Skin epidermis (tissue), 12 donors: ENCODE results near the gene ASXL1.

ENCODE experiments used
- H3K27ac ChIP-seq, 21 experiments: fragments of 200-600 bp; sonication (generic) in 11 of 21; one replicate each; pipeline ENCODE4 v1.5.0; 2020; ENCODE audit warnings: mild to moderate bottlenecking in 3 of 21, inconsistent platforms in 2 of 21, moderate library complexity in 2 of 21
- H3K4me3 ChIP-seq, 7 experiments: fragments of 200-600 bp; sonication (generic) in 2 of 7; one replicate each; pipeline ENCODE4 v1.5.0; 2020; ENCODE audit warnings: inconsistent platforms in 2 of 7, mild to moderate bottlenecking in 2 of 7, moderate library complexity in 1 of 7

ASXL1 gene

DNA sequence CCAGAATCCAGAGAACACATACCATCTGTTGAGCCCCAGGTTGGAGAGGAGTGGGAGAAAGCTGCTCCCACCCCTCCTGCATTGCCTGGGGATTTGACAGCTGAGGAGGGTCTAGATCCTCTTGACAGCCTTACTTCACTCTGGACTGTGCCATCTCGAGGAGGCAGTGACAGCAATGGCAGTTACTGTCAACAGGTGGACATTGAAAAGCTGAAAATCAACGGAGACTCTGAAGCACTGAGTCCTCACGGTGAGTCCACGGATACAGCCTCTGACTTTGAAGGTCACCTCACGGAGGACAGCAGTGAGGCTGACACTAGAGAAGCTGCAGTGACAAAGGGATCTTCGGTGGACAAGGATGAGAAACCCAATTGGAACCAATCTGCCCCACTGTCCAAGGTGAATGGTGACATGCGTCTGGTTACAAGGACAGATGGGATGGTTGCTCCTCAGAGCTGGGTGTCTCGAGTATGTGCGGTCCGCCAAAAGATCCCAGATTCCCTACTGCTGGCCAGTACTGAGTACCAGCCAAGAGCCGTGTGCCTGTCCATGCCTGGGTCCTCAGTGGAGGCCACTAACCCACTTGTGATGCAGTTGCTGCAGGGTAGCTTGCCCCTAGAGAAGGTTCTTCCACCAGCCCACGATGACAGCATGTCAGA is 77.4 kb downstream of the ASXL1 start:
- no peak overlapping the region for H3K27ac ChIP-seq
- H3K4me3 ChIP-seq, result no peak overlapping the region

DNA sequence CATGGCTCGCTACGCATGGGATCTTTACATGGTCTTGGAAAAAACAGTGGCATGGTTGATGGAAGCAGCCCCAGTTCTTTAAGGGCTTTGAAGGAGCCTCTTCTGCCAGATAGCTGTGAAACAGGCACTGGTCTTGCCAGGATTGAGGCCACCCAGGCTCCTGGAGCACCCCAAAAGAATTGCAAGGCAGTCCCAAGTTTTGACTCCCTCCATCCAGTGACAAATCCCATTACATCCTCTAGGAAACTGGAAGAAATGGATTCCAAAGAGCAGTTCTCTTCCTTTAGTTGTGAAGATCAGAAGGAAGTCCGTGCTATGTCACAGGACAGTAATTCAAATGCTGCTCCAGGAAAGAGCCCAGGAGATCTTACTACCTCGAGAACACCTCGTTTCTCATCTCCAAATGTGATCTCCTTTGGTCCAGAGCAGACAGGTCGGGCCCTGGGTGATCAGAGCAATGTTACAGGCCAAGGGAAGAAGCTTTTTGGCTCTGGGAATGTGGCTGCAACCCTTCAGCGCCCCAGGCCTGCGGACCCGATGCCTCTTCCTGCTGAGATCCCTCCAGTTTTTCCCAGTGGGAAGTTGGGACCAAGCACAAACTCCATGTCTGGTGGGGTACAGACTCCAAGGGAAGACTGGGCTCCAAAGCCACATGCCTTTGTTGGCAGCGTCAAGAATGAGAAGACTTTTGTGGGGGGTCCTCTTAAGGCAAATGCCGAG is 78.2 kb downstream of the ASXL1 start:
- Histone ChIP-seq H3K4me3 (no peak overlapping the region), H3K27ac (no peak overlapping the region)

DNA sequence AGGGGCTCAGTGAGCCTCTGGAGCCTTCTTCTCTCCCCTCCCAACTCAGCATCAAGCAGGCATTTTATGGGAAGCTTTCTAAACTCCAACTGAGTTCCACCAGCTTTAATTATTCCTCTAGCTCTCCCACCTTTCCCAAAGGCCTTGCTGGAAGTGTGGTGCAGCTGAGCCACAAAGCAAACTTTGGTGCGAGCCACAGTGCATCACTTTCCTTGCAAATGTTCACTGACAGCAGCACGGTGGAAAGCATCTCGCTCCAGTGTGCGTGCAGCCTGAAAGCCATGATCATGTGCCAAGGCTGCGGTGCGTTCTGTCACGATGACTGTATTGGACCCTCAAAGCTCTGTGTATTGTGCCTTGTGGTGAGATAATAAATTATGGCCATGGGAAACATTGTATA is 78.8 kb downstream of the ASXL1 start:
- no peak overlapping the region for H3K4me3 ChIP-seq
- no peak overlapping the region for H3K27ac ChIP-seq

DNA sequence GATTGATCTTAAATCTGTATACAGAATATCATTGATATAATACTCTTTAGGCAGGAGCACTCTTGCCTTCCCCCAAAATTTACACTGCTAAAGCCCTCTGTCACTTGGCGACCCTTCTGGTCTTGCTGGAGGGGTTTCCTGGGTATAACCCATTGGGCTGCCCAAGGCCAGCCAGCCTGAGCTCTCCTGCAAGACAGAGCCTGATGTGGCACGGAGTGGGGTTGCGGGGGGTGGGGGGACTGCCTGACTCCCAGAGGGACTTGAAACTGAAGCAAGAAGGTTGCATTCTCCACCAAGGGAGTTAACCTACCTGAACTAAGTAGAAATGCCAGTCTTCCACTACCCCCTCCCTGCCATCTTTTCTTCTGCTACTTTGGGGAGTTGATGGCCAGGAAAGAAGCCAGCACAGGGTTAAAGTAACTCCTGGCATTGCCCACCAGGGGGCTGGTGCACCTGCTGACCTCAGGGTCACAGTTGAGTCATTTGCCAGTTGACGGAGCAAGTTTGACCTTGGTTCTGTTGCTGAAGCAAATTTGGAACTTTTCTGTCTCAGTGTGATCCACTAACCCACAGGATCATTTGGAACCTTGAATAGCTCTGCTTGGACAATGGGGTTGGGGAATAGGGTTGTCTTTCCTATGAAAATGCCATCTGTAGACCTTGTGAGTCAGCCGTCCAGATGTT is 79.4 kb downstream of the ASXL1 start:
- no peak overlapping the region for H3K4me3 ChIP-seq

GRCh38 chr20:32438331-32438858 is 80.3 kb downstream of the ASXL1 start:
- no peak overlapping the region for H3K27ac ChIP-seq
- H3K4me3 ChIP-seq, result no peak overlapping the region

More for the DNA sequence above, 79.4 kb downstream of the ASXL1 start:
- no peak overlapping the region for H3K27ac ChIP-seq

DNA sequence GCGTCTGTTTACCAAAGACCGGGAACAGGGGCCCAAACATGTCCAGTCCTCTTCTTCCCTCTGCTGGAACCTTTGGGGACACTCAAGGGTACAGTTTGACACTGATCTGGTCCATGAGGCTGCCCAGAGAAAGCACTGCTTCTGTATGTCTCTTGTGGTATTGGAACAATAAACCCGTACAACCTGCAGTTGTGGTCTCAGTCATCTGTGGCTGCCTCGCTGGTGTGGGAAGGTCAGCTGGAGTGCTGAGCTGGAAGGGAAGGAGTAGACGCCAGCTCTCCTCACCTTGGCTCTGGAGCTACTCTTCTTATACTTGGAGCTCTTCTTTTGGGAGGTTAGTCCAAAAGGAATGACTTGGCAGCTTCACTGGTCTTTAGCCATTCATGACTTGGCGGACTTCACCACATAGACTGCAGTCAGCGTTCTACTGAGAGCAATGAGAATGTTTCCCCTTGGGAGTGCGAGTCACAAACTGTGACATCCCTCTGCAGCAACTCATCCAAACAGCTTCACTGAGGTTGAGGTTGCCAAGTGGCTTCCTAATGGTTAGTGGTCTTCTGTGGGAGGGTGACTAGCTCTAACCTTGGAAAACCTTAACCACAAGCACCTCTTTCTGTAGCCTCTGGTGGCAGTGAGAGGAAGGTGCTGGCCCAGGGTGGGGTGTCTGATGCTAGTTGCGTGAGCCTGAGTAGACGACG is 81.2 kb downstream of the ASXL1 start:
- Histone ChIP-seq H3K4me3 (no peak overlapping the region), H3K27ac (no peak overlapping the region)

DNA sequence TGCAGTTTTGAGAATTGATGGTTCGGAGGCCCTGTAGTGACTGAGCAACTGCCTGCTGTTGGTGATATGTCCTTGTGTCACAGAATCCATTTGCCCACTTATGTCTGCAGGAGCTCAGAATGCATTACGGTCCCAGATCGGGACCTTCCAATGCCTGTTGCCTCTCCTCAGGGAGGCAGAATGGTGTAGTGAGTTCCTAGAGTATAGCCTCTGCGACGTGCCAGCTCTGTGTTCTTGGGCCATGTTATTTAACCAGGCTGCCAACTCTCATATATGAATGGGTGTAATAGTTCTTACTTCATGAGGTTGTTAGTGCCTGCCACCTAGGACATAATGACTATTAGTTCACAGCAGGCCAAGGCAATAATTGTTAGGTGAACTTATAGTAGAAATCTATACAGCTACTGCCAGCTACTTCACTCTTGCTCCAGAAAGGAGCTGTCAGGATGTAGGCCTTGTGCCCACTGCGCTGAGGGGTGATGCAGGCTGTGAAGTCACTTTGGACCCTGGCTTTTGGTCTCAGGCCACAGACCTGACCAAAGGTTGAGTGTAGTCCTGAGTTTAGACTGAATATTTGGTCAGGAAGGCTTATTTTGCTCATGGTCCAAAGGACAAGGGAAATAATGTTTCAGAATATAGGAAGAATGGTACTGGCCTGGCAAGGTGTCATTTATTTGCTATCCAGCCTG is 82.1 kb downstream of the ASXL1 start:
- Histone ChIP-seq H3K4me3 (no peak overlapping the region), H3K27ac (no peak overlapping the region)

DNA sequence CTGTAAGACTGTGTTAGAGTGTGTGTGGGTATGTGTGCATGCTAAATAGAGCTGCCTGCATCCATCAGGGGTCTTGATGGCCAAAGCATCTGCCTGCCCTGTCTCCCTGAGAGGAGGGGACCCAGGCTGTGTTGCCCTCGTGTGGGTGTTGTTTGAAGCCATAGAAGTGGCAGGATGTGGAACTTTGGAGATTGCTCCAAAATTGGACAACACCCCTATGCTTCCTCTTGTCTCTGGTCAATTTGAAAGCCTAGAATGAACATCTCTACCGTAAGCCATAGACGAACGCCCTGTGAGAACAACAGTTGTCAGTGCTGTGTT is 82.6 kb downstream of the ASXL1 start:
- Histone ChIP-seq H3K27ac (no peak overlapping the region), H3K4me3 (no peak overlapping the region)

- Histone ChIP-seq H3K27ac (no peak overlapping the region), H3K4me3 (no peak overlapping the region)
Measured at GRCh38 chr20:32441638-32442037, 83.5 kb downstream of the ASXL1 start.

- H3K27ac ChIP-seq, result no peak overlapping the region
Measured at GRCh38 chr20:32442630-32443373, 84.7 kb downstream of the ASXL1 start.

DNA sequence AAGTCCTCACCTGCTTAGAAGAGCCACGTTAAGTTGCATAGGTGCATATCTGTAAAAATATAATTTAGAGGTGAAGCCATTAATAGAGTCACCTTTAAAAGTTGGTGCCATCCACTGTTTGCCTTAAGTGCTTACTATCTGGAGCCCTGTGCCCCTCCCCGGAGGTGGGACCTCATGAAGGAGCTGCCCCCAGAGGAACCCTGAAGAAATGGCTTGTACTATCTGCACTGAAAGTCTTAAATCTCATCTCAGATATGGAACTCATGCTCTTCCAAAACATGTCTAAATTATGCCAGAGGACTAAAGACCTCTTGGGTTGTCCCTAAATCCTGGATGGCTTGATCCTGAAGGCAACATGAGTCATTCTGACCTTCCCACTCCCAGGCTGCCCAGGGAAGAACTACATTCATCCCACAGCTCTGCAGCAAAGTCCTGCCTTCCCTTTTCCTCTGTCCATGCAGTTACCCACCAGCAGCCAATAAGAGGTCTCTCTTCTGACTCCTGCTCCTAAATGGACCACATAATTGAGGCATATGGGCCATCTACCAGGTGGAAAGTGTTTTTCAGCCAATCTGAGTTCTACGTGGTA is 85.3 kb downstream of the ASXL1 start:
- Histone ChIP-seq H3K4me3 (no peak overlapping the region), H3K27ac (no peak overlapping the region)

More at GRCh38 chr20:32442630-32443373, 84.7 kb downstream of the ASXL1 start:
- H3K4me3 ChIP-seq, result no peak overlapping the region

DNA sequence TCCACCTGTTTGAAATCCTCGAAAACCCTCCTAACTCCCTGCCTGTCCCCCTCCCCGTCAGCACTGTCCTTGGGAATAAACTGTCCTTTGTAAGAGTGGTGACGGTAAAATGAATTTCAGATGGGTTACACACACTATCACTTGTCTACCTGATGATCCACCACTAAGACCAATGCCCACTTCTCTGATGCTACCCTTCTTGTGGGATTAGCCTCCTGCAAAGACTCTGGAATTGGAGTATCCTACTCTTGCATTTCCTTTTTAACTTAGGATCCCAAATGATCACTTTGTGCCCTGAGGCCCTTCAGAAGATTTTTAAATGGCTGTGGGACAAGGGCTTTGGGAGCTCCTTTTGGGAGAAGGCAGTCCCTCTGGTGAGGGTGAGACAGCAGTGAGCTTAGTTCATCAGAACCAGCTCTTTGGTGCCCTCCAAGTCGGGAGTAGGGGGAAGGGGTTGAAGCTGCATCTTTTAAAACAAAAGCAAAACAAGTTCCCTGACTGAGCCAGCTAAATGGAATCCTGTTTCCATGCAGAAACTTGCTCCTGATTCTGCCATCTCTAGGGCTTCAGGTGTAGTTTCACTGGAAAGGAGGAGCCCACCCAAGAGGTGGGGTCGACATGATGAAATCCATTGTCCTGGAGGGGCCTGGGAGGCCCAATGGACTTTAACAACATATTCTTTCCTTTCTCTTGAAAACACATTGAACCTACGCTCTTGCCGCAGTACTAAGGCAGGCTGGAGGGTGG is 86.5 kb downstream of the ASXL1 start:
- H3K27ac ChIP-seq, result peak overlapping the region in 3 of 21 experiments; percentile 16 to 82 (median 18)
- H3K4me3 ChIP-seq, result no peak overlapping the region

- no peak overlapping the region for H3K4me3 ChIP-seq
- peak overlapping the region in 4 of 21 experiments; percentile 15 to 82 (median 22) for H3K27ac ChIP-seq
Measured at GRCh38 chr20:32445539-32446273, 87.6 kb downstream of the ASXL1 start.

DNA sequence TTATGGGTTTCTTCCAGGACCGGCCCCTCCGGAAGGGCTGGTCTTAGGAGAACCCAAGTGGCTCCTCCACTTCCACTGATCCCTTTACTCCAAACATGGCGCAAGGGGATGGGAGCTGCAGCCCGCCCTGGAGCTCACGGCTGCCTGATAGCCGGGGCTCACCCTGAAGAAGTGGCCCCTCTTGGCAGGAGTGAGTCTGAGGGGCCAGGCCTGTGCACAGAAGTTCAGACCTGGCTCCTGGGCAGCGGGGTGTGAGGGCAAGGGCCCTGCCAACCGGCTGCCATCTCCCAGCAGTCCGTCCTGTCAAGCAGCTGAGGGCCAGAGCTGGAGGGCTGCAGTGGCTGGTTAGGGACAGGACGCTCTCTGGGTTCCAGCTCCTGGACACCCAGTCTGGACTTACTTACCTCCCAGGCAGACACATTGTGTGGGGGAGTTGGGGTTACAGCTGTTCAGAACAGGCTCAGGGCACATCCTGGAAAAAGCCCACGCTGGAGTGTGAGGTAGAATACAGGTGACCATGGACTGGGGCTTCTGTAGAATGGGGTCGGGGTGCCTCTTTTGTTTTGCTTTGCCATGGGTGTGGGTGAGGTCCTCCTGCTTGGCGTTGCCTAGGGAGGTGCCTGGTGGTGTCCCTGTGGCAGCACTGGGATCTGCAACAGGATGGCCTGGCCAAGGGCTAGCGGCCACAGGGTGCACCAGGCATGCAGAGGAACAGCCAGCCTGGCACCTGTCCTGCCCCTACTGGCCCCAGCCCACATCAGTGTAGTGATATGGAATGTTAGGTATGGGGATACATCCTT is 88.4 kb downstream of the ASXL1 start:
- H3K4me3 ChIP-seq, result no peak overlapping the region
- peak overlapping the region in 1 of 21 experiments; percentile 82 for H3K27ac ChIP-seq

DNA sequence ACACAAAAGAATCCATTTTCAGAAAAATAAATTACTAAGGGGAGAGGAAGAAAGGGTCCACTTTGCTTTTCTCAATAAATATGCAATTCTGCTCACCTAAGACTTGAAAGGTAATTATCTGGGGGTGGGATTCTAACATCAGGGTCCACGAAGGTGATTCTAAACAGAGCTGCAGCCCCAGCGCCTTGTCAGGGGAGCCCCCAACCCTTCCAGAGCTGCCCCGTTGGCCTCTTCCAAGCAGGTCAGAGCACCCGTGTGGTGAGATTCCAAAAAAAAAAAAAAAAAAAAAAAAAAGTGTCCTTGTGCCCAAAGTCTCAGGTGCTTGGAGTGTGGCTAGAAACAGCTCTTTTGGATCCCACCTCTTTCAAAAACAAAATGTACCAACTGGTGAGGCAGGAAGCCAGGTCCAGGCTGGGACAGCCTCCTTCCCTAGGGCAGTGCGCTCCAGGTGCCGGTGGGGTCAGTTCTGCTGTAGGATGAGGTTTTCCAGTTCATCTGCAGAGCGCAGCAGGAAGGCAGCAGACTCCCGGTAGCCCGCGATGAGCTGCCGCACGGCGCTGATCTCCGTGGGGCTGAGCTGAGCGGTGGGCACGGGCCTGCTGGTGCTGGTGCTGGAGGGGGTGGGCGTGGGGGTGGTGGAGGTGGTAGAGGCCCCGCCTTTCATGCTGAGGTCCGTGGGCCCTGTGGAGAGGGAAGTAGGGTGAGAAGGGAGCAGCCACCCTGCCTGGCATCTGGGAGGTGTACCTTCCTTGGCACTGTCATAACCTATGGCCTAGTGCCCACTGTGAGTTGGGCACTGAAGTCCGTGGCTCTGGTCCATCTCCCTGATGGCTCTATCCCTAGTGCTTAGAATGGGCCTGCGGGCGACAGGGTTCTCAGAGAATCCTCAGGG is 89.3 kb downstream of the ASXL1 start:
- H3K27ac ChIP-seq, result no peak overlapping the region

More for the DNA sequence above, 89.3 kb downstream of the ASXL1 start:
- H3K4me3 ChIP-seq, result no peak overlapping the region
